ENCODE results near the gene POU2F2. TPM values are rescaled to one million over a fixed set of nuclear protein-coding genes. Genes with fewer than 3 reads are reported as not detected.
A peak's percentile ranks its signal among the peaks of the same experiment; 100 is the strongest.
"Not testable (repeated sequence)": the region's sequence is repeated elsewhere in the genome, so short reads cannot be mapped to it uniquely, and the experiment has no call there.

POU2F2 gene
- total RNA-seq, 1 donor from 2014 or later = 71.5 TPM

DNA sequence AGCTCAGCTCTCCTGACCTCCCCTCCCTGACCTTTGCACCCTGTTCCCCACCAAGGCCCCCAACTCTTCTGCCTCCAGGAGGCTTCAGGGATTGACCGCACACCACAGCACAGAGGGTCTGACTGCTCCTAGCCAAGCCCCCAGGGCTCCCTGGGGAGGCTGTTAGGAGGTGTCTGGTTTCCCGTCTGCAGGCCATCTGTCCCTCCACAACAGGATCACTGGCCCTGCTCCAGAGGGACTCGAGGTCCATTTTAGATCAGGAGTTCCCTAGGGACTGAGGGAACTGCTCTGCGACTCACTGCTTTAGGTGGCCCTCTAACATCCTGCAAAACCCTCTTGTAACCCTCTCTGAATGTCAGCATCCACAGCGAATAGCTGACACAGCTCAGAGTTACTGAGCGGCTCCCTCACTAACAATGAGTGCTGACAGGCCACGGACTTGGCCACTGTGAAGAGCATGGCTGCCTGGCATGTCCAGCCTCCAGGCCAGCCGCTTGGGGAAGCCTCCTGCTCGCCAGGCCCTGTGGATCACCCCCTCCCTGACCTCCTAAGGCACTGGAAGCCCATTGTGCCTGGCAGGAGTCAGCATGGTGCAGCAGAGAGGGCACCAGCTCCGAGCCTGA is 79.9 kb downstream of the POU2F2 start:
- H3K27me3 Mint-ChIP-seq = no peaks in the 10 kb centered on the region
- no peaks in the 10 kb centered on the region for H3K36me3 Mint-ChIP-seq (ENCODE audit: low read depth)
- H3K4me3 Mint-ChIP-seq = no peak overlapping the region
- DNase-seq = no peak
- H3K4me1 Mint-ChIP-seq = peaks cover 13% of the 10 kb centered on the region
- intact Hi-C loops (cut with micrococcal nuclease) = no loop called here
- no peaks in the 10 kb centered on the region for H3K9me3 Mint-ChIP-seq
- no peak overlapping the region for H3K27ac Mint-ChIP-seq

- intact Hi-C loops (cut with micrococcal nuclease) = no loop called here
- H3K4me1 Mint-ChIP-seq = peaks cover 13% of the 10 kb centered on the region
- H3K4me3 Mint-ChIP-seq = no peak overlapping the region
- no peak for DNase-seq
- H3K27ac Mint-ChIP-seq = peak overlapping the region; percentile 74
- H3K36me3 Mint-ChIP-seq (ENCODE audit: low read depth) = no peaks in the 10 kb centered on the region
- H3K9me3 Mint-ChIP-seq = no peaks in the 10 kb centered on the region
- no peaks in the 10 kb centered on the region for H3K27me3 Mint-ChIP-seq
Measured at GRCh38 chr19:42051166-42052115, 80.8 kb downstream of the POU2F2 start.

GRCh38 chr19:42048992-42049391 is 83.3 kb downstream of the POU2F2 start:
- peak overlapping the region; percentile 57 for H3K27ac Mint-ChIP-seq
- no peaks in the 10 kb centered on the region for H3K36me3 Mint-ChIP-seq (ENCODE audit: low read depth)

GRCh38 chr19:42045575-42045974 is 86.7 kb downstream of the POU2F2 start:
- no peak overlapping the region for H3K4me3 Mint-ChIP-seq
- no peaks in the 10 kb centered on the region for H3K36me3 Mint-ChIP-seq (ENCODE audit: low read depth)
- H3K9me3 Mint-ChIP-seq = no peaks in the 10 kb centered on the region
- peaks cover 6% of the 10 kb centered on the region for H3K4me1 Mint-ChIP-seq
- no peak overlapping the region for H3K27ac Mint-ChIP-seq
- intact Hi-C loops (cut with micrococcal nuclease) = no loop called here
- no peak for DNase-seq
- H3K27me3 Mint-ChIP-seq = no peaks in the 10 kb centered on the region

More at GRCh38 chr19:42048992-42049391, 83.3 kb downstream of the POU2F2 start:
- H3K4me3 Mint-ChIP-seq = peak overlapping the region; percentile 58
- peaks cover 13% of the 10 kb centered on the region for H3K4me1 Mint-ChIP-seq
- no peaks in the 10 kb centered on the region for H3K9me3 Mint-ChIP-seq
- peak; percentile 74 for DNase-seq
- no peaks in the 10 kb centered on the region for H3K27me3 Mint-ChIP-seq
- intact Hi-C loops (cut with micrococcal nuclease) = no loop called here

DNA sequence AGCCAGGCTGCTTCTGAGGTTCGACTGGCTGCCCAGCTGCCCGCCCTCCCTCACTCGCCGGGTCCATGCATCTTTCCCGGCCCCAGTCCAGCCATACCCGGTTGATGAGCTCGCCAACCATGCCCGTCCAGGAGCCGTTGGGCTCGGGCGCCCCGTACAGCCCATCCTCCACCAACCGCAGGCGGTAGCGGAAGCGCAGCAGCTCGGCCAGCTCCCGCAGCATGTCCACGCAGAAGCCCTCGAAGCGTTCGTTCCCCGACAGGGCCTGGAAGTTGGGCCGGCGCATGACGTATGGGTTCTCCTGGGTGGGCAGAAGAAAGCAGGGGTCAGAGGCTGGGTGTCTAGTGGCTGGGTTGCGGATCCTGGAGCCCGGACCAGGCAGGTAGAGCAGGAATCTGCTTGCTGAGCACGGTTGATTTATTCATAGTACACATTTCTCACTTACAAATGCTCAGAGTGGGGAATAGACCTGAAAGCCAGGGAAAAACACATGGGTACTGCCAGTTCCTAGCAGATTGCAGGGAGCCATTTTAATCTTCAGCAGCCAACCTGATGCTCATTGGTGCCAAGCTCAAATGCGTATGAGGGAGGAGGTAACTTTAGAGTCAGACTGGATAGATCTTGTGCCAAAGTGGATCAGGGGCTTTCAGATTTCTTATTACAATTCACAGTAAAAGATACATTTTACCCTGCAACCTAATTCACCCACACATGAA is 89.6 kb downstream of the POU2F2 start:
- no peak overlapping the region for H3K4me3 Mint-ChIP-seq

GRCh38 chr19:42040491-42040890 is 91.8 kb downstream of the POU2F2 start:
- not testable (repeated sequence) for H3K4me3 Mint-ChIP-seq

More for the DNA sequence above, 89.6 kb downstream of the POU2F2 start:
- intact Hi-C loops (cut with micrococcal nuclease) = no loop called here
- Mint-ChIP-seq H3K36me3 (ENCODE audit: low read depth) (no peaks in the 10 kb centered on the region), H3K4me1 (no peaks in the 10 kb centered on the region), H3K27me3 (no peaks in the 10 kb centered on the region), H3K9me3 (no peaks in the 10 kb centered on the region), H3K27ac (no peak overlapping the region)
- no peak for DNase-seq

DNA sequence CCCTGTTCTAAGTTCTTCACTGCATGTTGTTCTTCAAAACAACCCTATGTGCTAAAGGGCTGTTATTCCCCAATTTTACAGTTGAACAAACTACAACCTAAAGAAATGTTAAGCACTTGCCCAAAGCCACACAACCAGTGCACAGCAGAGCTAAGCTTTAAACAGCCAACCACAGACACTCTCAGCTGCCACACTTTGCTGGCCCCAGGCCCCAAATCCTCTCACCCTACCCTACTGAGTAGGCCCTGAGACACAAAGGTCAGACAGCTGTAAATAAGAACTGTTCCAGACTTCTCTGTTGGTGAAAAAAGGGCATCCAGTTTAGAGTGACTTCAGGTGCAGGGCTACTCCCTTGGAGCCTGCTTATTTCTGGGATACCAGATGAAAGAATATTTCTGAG is 92.2 kb downstream of the POU2F2 start:
- Mint-ChIP-seq H3K9me3 (no peaks in the 10 kb centered on the region), H3K27ac (no peak overlapping the region), H3K4me3 (no peak overlapping the region), H3K4me1 (peaks cover 1% of the 10 kb centered on the region), H3K27me3 (no peaks in the 10 kb centered on the region), H3K36me3 (ENCODE audit: low read depth) (no peaks in the 10 kb centered on the region)
- intact Hi-C loops (cut with micrococcal nuclease) = no loop called here
- no peak for DNase-seq

More at GRCh38 chr19:42040491-42040890, 91.8 kb downstream of the POU2F2 start:
- DNase-seq; intact Hi-C loops (cut with micrococcal nuclease); H3K27ac Mint-ChIP-seq; H3K36me3 Mint-ChIP-seq (ENCODE audit: low read depth); H3K9me3 Mint-ChIP-seq; H3K4me1 Mint-ChIP-seq; H3K27me3 Mint-ChIP-seq: not testable (repeated sequence)

DNA sequence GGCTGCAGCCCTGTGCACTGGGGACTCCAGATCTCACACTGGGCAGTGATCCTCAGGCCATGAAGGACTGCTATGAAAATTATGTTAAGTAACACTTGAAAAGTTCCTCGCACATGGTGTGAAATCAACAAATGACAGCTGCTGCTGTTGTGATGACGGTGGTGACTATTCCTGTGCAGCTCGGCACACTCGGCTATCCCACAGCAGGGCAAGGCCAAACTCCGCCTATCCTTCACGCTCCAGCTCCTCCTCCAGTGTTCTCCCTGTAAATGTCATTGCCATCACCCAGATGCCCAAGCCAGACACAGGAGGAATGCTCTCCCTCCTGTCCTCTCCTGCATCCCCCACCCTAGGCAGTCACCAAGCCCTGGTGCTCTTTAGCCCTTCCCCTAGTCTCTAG is 93.6 kb downstream of the POU2F2 start:
- H3K27ac Mint-ChIP-seq = no peak overlapping the region
- intact Hi-C loops (cut with micrococcal nuclease) = no loop called here
- H3K4me3 Mint-ChIP-seq = no peak overlapping the region
- no peaks in the 10 kb centered on the region for H3K27me3 Mint-ChIP-seq
- H3K36me3 Mint-ChIP-seq (ENCODE audit: low read depth) = no peaks in the 10 kb centered on the region
- peaks cover 7% of the 10 kb centered on the region for H3K4me1 Mint-ChIP-seq
- no peak for DNase-seq
- H3K9me3 Mint-ChIP-seq = no peaks in the 10 kb centered on the region

GRCh38 chr19:42037649-42038048 is 94.6 kb downstream of the POU2F2 start:
- H3K4me3 Mint-ChIP-seq = no peak overlapping the region
- intact Hi-C loops (cut with micrococcal nuclease) = no loop called here
- H3K27ac Mint-ChIP-seq = no peak overlapping the region
- no peak for DNase-seq
- H3K9me3 Mint-ChIP-seq = no peaks in the 10 kb centered on the region
- no peaks in the 10 kb centered on the region for H3K27me3 Mint-ChIP-seq
- no peaks in the 10 kb centered on the region for H3K36me3 Mint-ChIP-seq (ENCODE audit: low read depth)
- H3K4me1 Mint-ChIP-seq = peaks cover 7% of the 10 kb centered on the region

Other genes with a start within 250 kb of the POU2F2 start
- 365 and 378 TPM in 2 replicates for gene ARHGEF1, start 249.3 kb downstream of the POU2F2 start, total RNA-seq
- gene ERFL, start 204.0 kb downstream of the POU2F2 start, total RNA-seq = 3.1 and 4.2 TPM in 2 replicates
- gene RABAC1, start 173.1 kb downstream of the POU2F2 start, total RNA-seq = 37.2 and 41.5 TPM in 2 replicates
- 0.68 and 1.2 TPM in 2 replicates for gene ATP1A3, start 138.2 kb downstream of the POU2F2 start, total RNA-seq
- gene GRIK5, start 62.2 kb downstream of the POU2F2 start, total RNA-seq = 3.9 and 4.9 TPM in 2 replicates
- 16.7 and 18.5 TPM in 2 replicates for gene ZNF574, start 56.3 kb downstream of the POU2F2 start, total RNA-seq
- gene DEDD2, start 85.2 kb upstream of the POU2F2 start, total RNA-seq = 28.7 and 34.8 TPM in 2 replicates
- gene ZNF526, start 87.9 kb upstream of the POU2F2 start, total RNA-seq = 19.0 and 20.1 TPM in 2 replicates
- gene GSK3A, start 110.2 kb upstream of the POU2F2 start, total RNA-seq = 50.7 and 52.6 TPM in 2 replicates
- 71.6 and 82.3 TPM in 2 replicates for gene ERF, start 122.7 kb upstream of the POU2F2 start, total RNA-seq
- 61.2 and 65.6 TPM in 2 replicates for gene CIC, start 136.8 kb upstream of the POU2F2 start, total RNA-seq
- 1.3 and 1.6 TPM in 2 replicates for gene PRR19, start 169.7 kb upstream of the POU2F2 start, total RNA-seq
- gene PAFAH1B3, start 170.2 kb upstream of the POU2F2 start, total RNA-seq = 49.1 and 50.4 TPM in 2 replicates
- 0.78 and 0.82 TPM in 2 replicates for gene TMEM145, start 180.9 kb upstream of the POU2F2 start, total RNA-seq
- gene MEGF8, start 193.2 kb upstream of the POU2F2 start, total RNA-seq = 8.4 and 9.1 TPM in 2 replicates